HG03280 (cell line): ENCODE results near the gene UNC13D.
A peak's percentile ranks its signal among the peaks of the same experiment; 100 is the strongest.
"Not testable (repeated sequence)": the region's sequence is repeated elsewhere in the genome, so short reads cannot be mapped to it uniquely, and the experiment has no call there.

Source experiments
- ATAC-seq: cut with Tn5 transposase; IDR thresholded peaks from one replicate; pipeline ENCODE4 v1.9.1; 2021; ENCODE audit warnings: mild to moderate bottlenecking, moderate library complexity; ENCODE audit not compliant: unreplicated experiment

Gene UNC13D

DNA sequence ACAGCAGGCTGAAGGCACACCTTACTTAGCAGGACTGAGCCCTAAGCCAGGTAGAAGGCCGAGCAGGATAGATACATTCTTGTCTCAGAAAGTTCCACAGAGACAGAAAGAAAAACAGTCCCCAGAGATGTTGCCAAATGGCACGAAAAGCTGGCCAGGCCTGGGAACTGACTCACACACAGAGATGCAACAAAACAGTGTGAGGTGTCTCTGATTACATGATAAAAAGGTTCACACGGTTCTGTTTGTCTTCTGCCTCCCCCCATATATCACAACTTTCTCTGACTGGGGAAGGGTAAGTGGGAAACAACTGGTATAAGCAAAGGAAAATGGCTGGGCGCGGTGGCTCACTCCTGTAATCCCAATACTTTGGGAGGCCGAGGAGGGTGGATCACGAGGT lies 9.2 kb upstream of the UNC13D start:
- ATAC-seq, result no peak

DNA sequence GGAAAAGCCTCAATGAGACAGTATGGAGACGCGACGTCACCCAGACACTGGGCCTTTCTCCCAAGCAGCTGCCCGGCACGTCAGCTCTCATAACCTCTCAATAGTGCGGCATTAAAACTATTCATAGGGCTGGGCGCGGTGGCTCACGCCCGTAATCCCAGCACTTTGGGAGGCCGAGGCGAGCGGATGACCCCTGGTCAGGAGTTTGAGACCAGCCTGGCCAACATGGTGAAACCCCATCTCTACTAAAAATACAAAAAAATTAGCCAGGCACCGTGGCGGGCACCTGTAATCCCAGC lies 7.4 kb upstream of the UNC13D start:
- not testable (repeated sequence) for ATAC-seq

DNA sequence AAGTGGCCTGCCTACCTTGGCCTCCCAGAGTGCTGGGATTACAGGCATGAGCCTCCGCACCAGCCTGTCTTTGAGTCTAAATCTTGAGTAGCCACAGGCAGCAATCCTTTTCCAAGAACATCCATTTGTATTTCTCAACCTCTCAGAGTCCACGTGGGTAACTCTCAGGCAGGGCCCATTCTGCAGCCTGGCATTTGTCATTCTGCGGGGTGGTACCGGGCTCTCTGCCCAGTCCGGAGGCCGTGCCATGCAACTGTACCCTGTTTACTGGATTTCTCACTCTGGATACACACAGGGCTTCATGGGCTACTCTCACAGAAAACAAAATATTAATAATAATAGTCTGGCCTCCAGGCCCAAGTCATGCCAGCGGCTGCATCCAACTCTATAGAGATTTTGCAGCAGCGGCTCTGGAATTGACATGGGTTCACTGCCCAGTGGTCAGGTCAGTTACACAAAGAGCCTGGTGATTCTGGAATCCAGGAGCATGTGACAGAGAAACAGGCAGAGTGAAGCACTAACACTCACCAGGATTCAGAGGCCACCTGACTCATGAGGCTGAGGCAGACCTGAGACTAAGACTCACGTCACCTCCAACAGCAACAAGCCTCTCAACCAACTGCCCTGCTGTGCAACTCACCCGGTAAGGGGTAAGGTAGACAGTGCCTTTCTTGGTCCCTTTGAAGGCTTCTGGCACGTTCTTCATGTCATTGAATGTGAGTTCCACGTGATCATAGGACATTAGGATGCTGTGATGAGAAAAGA lies 6.9 kb upstream of the UNC13D start:
- no peak for ATAC-seq

DNA sequence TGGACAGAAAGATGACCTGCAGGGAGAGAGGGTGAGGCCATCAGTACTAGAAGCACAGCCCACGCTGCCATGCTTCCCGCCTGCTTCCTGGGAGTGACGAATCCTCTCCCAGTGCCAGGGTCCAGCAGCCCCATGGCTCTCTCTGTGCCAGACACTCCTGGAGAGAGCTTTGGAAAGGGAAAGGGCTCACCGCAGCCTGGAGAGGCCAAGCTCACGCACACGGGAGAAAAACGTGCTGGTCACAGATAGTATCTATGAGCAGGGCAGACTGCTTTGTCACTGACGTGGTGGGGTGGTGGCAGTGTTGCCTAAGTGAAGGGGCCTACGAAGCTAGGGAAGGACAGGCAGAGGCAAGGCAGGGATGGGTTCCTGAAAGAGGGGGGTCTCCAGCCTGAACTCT lies 5.5 kb upstream of the UNC13D start:
- no peak for ATAC-seq

DNA sequence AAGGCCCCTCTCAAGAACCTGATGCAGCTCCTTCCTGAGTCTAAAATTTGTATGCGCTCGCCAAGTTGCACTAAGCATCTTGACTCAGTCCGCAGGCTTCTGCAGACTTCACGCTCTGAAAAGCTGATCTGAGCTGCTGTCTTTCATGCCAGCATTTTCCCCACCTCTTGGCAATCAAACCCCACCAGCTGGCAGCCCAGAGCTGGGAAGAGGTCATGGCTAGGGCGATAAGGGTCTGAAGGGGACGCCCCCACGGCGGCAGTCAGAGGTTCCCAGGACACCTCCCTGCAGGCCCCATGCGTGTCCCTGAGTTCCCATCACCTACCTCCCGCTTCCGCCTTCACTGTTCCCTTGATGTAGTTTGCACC lies 5.1 kb upstream of the UNC13D start:
- ATAC-seq, result no peak

DNA sequence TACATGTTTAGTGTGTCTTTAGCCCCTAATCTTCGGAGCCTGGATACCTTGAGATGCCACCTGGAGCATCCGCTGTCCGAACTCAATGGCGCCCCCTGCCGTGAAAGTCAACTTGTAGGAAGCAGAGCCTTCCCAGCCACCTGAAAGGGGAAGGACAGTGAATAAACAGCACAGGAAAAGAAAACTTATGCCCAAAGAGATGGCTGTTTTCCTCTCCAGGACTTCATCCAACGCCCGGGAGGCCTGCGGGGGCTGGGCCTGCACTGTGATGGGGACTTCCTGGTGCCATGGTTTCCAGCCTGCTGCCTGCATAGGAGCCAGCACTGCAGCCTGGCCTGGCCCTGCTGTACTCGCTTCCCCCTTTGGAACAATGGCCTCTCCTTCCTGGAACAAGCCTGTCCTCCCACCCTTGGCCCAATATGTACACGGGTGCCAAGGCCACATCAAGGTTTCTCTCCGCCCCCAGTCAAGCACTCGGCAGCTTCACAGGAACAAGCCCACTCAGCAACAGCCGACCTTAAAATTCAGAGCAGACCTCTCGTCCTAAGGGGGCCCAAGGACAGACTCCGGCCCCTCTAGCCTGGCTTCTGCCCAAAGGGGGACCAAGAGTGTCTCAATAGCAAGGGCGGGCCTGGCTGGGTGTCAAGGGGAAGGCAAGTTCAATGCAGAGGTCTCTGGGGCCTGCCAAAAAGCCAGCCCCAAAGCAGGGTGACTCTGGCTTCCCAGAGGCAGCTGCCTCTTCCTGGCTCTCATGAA lies 4.5 kb upstream of the UNC13D start:
- ATAC-seq, result no peak

DNA sequence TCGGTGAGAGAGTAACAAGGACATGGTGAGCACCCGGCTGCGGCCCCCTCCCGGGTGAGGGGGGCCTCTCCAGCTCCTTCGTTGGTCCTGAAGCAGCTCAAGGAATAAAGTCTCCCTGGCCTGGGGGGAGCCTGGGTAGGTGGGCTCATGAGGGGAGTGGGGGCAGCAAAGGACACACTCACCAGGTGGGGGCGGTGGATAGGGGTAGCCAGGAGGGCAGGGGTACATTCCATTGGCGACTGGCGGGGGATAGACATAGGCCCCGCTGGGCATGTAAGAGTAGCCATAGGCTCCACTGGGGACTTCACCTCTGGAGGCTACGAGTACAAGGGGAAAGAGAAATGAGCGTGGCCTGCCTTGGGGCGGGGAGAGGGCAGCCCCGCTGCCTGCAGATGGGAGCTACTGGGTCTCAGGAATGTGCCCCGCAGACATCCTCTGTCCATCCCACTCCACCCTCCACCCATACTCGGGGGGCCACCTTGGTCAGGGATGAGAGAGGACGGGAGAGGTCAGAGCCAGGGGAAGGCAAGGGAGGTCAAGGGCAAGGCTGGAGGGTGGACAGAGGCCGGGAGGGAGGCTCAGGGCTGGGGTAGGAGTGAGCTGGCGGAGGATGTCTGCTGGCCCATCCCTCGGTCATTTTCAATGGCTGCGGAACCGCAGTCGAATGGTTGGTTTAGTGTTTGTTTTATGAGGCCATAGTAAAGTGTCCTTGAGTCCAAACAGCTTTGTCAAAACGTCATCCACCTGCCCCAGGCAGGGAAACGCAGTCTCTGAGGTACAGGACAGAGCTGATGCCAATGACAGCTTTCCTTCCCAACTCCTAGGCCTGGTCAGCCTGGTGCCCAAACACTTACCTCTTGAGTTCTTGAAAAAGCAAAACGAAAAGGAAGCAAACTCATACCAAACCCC lies 3.7 kb upstream of the UNC13D start:
- ATAC-seq, result no peak

DNA sequence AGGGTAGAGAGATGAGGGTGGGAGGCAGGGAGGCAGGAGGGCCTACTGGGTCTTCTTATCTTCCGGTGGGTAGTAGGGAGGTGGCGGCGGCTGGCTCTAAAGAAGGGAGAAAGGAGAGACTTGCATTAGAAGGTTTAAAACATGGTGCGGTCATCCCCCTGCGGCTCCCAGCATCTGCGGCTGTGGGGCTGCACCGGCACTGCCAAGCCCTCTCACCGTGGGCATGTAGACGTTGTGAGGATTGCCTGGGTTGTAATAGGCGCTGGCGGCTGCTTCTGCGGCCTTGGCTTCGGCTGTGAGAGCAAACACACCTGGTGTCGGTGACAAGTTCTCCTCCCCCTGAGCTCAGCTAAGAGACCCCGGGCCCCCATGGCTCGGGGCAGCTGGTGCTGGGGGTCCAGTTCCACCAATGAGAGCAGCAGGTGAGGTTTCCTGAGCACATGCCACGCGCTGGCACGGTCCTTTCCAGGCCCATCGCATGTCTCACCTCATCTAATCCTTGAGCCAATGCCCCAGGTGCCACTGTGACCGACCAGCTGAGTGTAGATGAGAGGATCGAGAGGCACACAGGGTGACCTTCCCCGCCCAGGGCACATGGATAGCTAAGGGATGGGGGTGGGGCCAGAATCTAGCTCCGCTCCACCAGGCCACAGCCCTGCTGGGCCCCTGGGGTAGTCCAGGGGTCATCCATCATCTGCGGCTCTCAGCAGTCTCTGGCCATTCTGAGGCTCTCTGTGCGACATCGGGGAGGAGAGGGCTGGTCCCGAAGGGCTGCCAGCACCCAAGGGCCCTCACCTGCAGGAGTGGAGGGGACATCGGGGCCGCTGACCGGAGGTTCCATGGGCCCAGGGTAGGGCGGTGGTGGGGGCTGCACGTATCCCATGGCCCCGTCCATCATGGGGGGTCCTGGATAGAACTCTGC lies 2.7 kb upstream of the UNC13D start:
- no peak for ATAC-seq

DNA sequence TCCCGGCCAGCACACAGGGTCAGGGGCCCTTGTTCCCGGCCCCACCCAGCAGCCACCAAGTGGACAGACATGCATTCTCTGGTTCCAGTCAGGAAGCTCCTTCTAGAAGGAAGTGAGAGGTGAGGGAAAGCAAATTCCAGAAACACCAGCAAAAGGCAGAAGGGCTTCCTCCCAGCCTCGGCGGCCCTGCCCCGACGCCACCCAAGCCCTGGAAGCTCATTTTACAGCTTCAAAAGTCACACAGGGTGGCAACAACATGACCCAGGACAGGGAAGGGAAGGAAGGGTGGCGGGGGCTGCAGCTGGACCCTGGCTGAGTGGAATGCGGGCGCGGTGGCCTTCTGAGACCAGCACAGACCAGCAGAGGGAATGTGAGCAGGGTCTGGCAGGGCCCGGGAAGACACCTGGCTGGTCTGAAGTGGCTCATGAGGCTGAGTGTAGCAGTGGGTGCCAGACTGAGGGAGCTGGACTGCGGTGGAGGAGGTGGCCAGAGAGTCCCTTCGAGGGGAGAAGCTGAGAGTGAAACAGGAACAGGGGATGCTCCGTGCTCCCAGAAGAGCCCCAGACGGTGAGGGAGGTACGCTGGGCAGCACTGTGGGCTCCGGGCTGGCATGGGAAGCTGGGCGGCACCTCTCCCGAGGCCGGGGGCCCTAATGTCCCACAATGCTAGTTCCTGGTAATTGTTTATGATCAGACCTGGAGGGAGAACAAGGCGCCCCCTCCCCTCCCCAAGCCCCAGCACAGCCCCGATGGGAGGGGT lies 1.9 kb upstream of the UNC13D start:
- ATAC-seq, result no peak

DNA sequence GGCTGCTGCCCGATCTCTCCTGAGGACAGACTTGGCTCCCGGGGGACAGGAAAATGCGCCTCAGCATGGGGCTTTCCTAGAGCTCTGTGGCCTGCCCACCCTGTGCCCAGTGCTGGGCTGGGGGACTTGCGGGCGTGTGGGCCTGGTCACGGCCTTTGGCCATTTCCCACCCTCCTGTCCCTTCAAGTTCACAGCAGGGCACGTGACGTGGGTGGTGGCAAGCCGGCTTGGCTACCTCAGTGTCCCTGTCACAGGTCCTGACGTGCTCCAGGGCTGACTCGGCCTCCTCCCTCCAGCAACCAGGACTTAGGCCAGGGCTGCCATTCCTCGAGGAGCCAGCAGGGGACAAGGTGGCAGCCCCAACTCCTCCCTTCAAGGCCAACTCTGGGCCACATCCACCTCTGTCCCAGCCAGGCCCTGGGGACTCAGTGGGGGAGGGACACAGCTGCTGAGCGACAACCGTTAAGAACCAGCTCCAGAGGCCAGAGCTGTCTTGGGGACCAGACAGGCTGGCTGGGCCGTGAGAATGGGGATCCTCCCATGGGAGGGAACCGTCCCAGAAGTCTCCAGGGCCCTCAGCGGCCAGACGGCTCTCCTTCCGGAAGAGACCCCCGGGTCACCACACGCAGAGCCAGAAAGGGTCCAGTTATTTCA lies 981 bp upstream of the UNC13D start:
- ATAC-seq, result peak; percentile 77

DNA sequence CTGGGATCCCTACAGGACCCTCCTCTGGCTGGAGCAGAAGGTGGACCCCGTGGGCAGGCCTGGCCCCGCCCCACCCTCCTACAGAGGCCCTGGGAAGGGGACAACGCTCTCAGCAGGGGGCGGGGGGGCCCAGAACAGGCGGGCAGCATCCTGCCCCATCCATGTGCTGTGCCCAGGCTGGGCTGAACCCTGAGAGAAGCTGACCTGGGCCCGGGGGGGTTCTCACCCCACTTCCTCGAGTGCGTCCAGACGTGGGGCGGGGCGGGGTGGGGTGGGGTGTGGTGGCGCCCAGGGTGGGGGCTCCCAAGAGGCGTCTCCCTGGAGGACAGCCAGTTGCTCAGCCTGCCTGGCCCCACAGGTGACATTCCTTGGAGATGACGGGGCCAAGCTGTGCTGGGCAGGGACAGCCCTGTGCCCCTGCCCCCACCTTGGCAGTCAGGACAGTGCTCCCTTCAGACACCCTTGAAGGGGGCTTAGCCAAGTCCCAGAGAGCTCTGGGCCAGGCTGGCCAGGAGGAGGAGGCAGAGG lies 390 bp upstream of the UNC13D start:
- ATAC-seq, result no peak

DNA sequence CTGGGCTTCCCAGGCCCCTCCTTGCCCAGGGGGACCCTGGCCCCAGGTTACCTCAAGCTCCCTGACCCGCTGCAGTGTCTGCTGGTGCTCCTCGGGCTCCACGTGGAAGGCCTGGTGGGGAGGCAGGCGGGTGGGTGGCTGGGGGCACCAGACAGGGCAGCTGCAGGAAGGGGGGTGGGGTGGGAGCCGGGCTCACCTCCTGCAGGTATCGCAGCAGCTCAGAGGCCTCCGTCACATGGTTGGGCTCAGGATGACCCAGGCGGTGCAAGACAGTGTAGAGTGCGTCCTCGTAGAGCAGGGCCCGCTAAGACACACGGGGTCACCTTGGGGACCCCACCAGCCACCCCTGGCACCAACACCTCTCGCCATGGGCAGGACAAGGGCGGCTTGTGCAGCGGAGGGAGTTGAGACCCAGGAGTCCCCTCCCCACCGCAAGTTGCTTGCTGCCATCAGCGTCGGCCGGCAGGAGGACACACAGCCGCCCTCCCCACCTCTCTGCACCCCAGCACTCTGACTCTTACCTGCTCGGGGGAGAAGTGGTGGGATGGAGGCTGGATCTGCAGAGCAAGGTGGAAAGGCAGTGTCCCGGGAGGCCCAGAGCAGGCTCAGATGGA lies 1.1 kb downstream of the UNC13D start:
- no peak for ATAC-seq

DNA sequence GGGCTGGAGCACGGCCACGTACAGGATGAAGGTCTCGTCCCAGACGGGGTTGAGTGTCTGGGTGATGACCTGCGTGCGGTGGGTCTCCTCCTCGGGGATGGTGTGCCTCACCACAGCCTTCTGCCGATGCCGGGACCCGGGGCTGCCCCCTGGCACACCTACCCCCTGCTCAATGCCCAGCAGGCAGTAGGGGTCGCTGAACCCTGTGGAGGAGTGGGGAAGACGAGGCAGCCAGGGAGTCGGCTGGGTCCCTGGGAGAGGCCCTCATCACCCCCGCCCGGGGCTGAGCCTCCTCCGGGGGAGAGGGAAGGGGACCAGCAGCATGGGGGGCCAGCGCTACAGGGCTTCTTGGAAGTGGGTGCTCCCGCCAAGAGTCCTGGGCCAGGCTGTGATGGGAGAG lies 1.8 kb downstream of the UNC13D start:
- ATAC-seq, result no peak

DNA sequence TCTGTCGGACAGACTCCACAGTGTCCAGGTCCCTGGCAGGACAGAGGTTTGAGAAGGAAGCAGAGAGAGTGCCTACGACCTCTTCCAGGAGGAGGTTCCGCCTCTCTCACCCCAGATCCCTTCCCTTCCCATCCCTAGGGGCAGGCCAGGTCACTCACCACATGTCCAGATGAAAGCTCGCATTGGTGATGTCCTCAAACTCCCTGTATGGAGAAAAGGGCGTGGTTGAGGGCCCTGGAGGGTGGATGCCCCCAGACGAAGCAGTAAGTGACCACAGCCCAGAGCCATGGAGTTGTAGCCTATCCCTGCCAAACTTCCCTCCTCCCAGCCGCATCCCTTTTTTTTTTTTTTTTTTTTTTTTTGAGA lies 3.4 kb downstream of the UNC13D start:
- no peak for ATAC-seq

DNA sequence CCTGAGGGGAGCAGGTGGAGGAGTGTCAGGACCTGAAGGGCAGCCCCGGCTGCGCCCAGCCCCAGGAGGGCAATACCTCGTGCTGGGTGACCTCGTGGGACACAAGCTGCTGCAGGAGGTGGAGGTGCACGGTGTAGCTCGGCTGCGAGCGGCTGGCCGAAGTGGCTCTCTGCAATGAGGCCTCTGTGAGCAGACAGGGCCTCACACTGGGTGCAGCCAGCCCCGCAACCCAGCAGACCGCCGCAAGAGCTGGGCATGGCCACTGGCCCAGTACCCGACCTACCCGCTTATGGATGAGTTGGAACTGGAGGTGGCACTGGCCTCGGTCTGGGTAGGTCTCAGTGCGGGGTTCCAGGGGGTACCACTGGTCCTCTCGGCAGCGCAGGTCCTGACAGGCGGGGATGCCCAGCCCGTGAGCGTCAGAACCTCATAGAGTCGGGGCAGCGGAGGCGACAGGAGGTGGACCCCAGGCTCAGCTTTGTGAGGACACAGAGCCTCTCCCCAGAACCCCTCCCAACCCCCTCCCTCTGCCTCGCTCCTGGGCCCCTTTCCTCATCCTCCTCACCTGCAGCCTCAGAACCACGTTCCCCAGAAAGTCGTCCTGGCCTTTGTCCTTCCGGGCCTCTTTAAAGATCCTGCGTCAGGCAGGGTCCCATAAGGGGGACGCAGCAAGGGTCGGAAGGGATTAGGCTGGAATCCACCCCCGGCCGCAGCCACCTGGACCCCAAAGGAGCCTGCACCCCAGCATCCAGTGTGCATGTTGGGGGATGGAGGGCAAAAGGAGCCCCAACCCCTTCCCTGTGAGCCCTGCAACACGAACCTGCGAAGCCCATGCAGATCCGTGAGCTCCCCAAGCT lies 4.0 kb downstream of the UNC13D start:
- ATAC-seq, result no peak

DNA sequence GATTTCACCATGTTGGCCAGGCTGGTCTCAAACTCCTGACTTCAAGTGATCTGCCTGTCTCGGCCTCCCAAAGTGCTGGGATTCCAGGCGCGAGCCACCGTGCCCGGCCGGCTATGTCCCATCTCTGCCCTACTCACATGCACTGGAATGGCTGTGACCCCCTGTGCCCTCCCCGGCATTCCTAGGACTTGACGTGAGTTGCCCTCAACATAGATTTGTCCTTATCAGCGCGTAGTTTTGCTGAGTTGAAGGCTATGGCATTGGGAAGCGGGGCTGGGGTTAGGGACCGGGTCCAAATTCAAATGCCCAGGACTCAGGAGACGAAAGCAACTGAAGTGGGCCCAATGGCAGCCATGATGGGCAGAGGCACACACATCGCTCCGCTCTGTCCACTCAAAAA lies 5.8 kb downstream of the UNC13D start:
- ATAC-seq, result no peak

DNA sequence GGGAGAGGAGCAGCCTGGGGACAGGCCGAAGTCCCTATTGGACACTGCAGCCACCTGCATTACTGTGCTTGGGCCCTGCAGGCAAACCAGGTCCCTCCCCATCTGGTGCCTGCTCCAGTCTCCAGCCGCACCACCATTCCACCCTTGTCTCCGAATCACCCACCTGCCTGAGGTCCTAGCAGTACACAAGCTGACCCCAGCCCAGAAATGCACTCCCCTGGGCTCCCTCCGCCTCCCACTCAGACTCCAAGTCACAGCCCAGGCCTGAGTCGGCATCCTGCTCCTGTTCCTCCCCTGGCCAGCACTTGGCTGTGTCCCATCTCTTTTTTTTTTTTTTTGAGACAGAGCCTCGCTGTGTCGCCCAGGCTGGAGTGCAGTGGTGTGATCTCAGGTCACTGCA lies 6.3 kb downstream of the UNC13D start:
- ATAC-seq, result no peak

DNA sequence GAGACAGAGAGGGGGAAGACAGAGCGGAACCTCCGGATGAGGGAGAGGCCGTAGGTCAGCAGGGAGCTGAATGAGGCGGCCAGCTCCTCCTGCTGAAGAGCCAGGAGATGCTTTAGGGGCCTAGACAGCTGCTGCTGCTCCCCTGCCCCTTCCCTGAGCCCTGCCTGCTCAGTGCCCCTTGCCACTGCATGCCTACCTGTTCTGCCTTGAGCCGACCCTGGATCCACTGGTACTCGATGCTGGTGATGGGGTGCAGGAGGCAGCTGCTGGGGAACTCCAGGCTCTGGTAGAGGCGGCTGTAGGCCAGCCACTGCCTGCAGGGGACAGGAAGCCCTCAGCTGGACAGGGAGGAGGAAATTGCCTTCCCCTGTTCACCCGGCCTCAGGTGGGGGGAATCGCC lies 7.6 kb downstream of the UNC13D start:
- ATAC-seq, result no peak
